Left lung (tissue), 10 donors: ENCODE results near the gene GJC2. TPM values are rescaled to one million over a fixed set of nuclear protein-coding genes. Genes with fewer than 3 reads are reported as not detected.

Source experiments
- ATAC-seq: fragments of 200-7000 bp; cut with Tn5 transposase; one replicate; pipeline ENCODE4 v1.9.1; 2020; ENCODE audit warnings: moderate library complexity
- DNase-seq, 4 donors: peaks; one replicate each; pipeline ENCODE4 v3.0.0-alpha.2; 2013 to 2020
- H3K27ac ChIP-seq, 2 donors: fragments of 200-600 bp; sonication (generic) in 1 of 2; one replicate each; pipeline versions ENCODE4 v1.5.0 to v1.8.0; 2020 to 2021
- H3K27me3 ChIP-seq, 2 donors: fragments of 200-600 bp; sonication (generic) in 1 of 2; one replicate each; pipeline versions ENCODE4 v1.5.0 to v1.8.0; 2020 to 2021
- H3K36me3 ChIP-seq, 2 donors: fragments of 200-600 bp; sonication (generic) in 1 of 2; one replicate each; pipeline versions ENCODE4 v1.5.0 to v1.8.0; 2020 to 2021
- H3K4me1 ChIP-seq, 2 donors: fragments of 200-600 bp; one replicate each; pipeline ENCODE4 v1.8.0; 2021
- H3K4me3 ChIP-seq, 2 donors: fragments of 200-600 bp; sonication (generic) in 1 of 2; one replicate each; pipeline versions ENCODE4 v1.5.0 to v1.8.0; 2020 to 2021; ENCODE audit warnings: mild to moderate bottlenecking in 1 of 2
- H3K9me3 ChIP-seq, 2 donors: fragments of 200-600 bp; sonication (generic) in 1 of 2; one replicate each; pipeline versions ENCODE4 v1.5.0 to v1.8.0; 2020 to 2021
- intact Hi-C, 2 donors: fragments of 100-400 bp; cut with DNase I; formaldehyde crosslinking; loops; one replicate each; pipeline versions ENCODE4 v1.11.2 to v1.14.2; 2022
- polyA plus RNA-seq, 6 donors: library from polyadenylated mRNA; unstranded; fragments of 120-200 nt; gene quantifications; one replicate each; pipeline ENCODE4 v1.2.1, GENCODE V29; 2013; ENCODE audit not compliant: insufficient read length in 6 of 6
- total RNA-seq, 2 donors: library from RNA; stranded (reverse); fragmentation: NEBNext Ultra II Directional; extraction: Animal tissue kit (Norgen Biotek cat#: 25700); gene quantifications; one replicate each; pipeline ENCODE4 v1.2.1, GENCODE V29; 2021
- TF ChIP-seq, protein P1 (sequence below), 2 donors: fragments of 200-600 bp; sonication (generic) in 1 of 2; IDR thresholded peaks; one replicate each; pipeline versions ENCODE4 v1.5.0 to v1.8.0; 2021; ENCODE audit warnings: antibody characterized with exemption in 2 of 2
- donor health status: DM: no; HTN: yes; CAD: no.
- donor health status: DM: no; HTN: no; CAD: no.

The GJC2 gene
- total and polyA plus RNA-seq, 8 donors, result 2.3 to 4.9 (median 3.1) TPM

DNA sequence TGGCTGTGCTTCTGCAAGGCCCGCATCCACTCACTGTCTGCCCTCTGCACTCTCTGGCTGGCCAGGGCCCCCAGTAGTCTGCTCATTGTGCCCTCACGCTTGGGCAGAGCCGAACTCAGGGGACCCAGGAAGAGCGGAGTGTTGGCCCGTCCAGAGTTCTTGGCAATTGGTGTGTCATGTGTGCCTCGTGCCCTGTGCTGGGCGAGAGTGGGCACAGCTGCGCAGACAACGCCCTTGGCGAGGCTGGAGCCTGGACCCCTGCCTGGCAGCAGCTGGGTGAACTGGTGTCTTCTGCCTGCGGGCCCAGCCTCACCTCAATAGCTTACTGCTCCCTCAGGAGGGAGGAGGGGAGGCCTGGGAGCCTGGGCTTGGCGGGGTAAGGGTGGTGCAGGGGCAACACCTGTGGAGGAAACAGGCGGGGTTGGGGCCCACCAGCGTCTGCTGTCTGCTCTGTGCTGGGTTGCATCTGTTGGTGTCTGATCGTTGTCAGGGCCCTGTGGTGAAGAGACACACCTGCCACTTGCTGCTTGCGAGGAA, 7.5 kb upstream of the GJC2 start:
- Histone ChIP-seq H3K27me3 (no peaks in the 10 kb centered on the region), H3K4me3 (peak overlapping the region in 1 of 2 donors; percentile 98), H3K36me3 (peaks cover 0 to 42% of the 10 kb centered on the region in 2 donors), H3K4me1 (peaks cover 22 to 61% of the 10 kb centered on the region in 2 donors), H3K9me3 (no peaks in the 10 kb centered on the region), H3K27ac (peak overlapping the region in 1 of 2 donors; percentile 51)
- TF ChIP-seq, protein P1, sequence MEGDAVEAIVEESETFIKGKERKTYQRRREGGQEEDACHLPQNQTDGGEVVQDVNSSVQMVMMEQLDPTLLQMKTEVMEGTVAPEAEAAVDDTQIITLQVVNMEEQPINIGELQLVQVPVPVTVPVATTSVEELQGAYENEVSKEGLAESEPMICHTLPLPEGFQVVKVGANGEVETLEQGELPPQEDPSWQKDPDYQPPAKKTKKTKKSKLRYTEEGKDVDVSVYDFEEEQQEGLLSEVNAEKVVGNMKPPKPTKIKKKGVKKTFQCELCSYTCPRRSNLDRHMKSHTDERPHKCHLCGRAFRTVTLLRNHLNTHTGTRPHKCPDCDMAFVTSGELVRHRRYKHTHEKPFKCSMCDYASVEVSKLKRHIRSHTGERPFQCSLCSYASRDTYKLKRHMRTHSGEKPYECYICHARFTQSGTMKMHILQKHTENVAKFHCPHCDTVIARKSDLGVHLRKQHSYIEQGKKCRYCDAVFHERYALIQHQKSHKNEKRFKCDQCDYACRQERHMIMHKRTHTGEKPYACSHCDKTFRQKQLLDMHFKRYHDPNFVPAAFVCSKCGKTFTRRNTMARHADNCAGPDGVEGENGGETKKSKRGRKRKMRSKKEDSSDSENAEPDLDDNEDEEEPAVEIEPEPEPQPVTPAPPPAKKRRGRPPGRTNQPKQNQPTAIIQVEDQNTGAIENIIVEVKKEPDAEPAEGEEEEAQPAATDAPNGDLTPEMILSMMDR (IDR thresholded peaks at IDR 0.05), result no peak
- DNase-seq (peak in 1 of 4 donors; percentile 73), ATAC-seq (no peak)
- intact Hi-C loops, result no loop called here

DNA sequence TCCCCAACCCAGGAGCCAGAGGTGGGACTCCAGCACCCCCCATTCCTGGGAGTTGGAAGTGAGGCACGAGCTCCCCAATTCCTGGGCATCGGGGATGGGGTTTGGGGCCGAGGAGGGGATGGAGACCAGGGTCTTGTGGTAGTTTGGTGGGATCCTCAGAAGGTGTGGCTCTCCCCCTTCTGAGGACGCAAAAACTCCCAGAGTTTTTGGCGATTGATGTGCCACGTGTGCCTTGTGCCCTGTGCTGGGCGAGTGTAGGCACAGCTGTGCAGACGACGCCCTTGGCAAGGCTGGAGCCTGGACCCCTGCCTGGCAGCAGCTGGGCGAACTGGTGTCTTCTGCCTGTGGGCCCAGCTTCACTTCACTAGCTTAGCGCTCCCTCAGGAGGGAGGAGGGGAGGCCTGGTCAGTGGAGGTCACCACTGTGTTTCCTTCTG, 7.0 kb upstream of the GJC2 start:
- Histone ChIP-seq H3K9me3 (no peaks in the 10 kb centered on the region), H3K36me3 (peaks cover 0 to 47% of the 10 kb centered on the region in 2 donors), H3K4me1 (peaks cover 22 to 66% of the 10 kb centered on the region in 2 donors), H3K27ac (peak overlapping the region in 1 of 2 donors; percentile 51), H3K4me3 (peak overlapping the region in 1 of 2 donors; percentile 98), H3K27me3 (no peaks in the 10 kb centered on the region)
- intact Hi-C loops, result no loop called here
- TF ChIP-seq, protein P1 (IDR thresholded peaks at IDR 0.05), result no peak
- ATAC-seq (no peak), DNase-seq (no peak)

DNA sequence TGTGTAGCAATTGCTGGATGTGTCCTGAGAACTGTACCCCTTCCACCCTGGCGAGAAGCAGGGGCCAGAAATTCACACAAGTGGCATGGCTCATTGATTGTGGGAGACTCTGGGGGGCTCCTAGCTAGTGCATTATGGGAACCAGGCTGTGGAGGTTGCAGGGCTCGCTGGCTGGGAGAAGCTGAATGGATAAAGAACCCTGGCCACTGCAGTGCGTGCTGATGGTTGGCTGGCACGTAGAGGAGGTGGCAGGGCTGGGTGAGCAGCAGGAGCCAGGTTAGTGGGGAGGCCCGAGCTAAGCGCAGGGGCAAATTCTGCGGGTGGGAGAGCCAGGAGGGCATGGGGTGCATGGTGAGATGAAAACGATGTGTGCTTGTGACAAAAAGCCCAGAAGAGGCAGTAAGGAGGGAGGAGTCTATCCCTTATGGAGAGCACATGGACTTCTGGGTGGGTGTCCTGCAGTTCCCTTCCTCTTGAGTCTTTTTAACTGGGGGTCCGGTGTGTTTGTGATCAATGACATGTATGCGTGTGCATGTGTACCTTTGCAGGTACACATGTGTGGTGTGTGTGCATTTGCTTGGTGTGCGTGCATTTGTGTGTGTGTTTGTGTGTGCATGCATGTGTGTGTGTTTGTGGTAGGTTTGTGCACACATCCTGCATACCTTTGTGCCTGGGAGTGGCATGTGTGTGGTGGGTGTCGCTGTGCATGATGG, 6.1 kb upstream of the GJC2 start:
- intact Hi-C loops, result no loop called here
- peaks cover 0 to 56% of the 10 kb centered on the region in 2 donors for H3K36me3 ChIP-seq
- peak in 1 of 4 donors; percentile 39 for DNase-seq
- TF ChIP-seq, protein P1 (IDR thresholded peaks at IDR 0.05), result no peak
- no peak overlapping the region for H3K4me3 ChIP-seq
- H3K27ac ChIP-seq, result no peak overlapping the region
- no peaks in the 10 kb centered on the region for H3K27me3 ChIP-seq
- H3K4me1 ChIP-seq, result peaks cover 22 to 75% of the 10 kb centered on the region in 2 donors
- no peak for ATAC-seq
- H3K9me3 ChIP-seq, result no peaks in the 10 kb centered on the region

DNA sequence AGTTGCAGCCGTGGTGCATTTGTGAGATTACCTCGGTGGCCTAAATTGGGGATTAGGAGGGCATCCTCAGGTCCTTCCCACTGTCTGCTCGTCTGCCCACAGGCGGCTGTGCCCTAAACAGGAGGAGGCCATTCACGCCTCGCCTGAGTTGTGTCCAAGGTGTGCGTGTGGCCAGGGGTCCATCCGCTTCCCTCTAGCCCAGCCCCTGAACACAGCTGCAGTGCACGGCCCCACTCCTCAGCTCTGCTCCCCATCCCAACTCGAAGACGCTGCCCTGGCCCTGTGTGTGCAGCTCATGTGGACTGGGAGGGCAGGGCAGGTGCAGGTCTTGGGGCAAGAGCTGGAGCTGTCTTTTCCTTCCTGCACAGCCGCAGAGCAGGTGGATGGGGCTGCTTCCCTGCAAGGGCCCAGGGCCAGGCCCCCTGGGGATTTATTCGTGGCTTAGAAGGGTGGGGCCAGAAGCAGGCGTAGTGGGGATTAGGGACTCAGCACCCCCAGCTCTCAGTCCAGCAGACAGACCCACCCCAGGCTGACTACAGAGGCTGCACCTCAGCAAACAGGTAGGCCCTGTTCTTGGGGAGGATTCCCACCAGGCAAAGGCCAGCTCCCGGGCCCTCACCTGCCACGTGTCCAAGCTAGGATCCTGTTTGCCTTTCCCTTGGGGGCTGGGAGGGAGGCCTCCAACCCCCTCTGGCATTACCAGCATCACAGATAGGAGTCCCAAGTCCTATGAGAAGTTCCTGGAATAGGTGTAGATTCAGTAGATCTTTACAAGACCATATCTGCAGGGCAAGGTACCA, 5.3 kb upstream of the GJC2 start:
- no peak overlapping the region for H3K4me3 ChIP-seq
- intact Hi-C loops, result no loop called here
- ATAC-seq (no peak), DNase-seq (peak in 1 of 4 donors; percentile 51)
- H3K9me3 ChIP-seq, result no peaks in the 10 kb centered on the region
- peaks cover 0 to 63% of the 10 kb centered on the region in 2 donors for H3K36me3 ChIP-seq
- peak overlapping the region in 1 of 2 donors; percentile 3 for H3K27ac ChIP-seq
- TF ChIP-seq, protein P1 (IDR thresholded peaks at IDR 0.05), result no peak
- no peaks in the 10 kb centered on the region for H3K27me3 ChIP-seq
- peaks cover 28 to 79% of the 10 kb centered on the region in 2 donors for H3K4me1 ChIP-seq

DNA sequence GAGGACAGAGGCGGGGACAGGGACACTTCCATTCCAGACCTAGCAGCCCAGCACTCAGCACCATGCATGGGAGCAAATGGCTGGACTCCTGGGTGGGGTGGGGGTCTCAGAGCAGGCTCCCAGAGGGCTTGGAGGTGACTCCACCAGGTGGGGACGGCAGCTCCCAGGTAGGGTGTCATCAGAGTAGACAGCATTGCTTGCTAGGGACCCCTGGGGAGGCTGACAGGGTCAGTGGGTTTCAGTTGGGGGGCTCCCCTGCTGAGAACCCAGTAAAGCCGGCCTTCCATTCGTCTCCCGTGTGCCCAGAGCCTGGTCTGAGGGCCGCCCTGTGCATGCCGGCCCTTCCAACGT, 4.8 kb upstream of the GJC2 start:
- intact Hi-C loops, result no loop called here
- H3K27me3 ChIP-seq, result no peaks in the 10 kb centered on the region
- H3K4me3 ChIP-seq, result no peak overlapping the region
- H3K27ac ChIP-seq, result peak overlapping the region in 1 of 2 donors; percentile 3
- H3K36me3 ChIP-seq, result peaks cover 0 to 69% of the 10 kb centered on the region in 2 donors
- no peaks in the 10 kb centered on the region for H3K9me3 ChIP-seq
- TF ChIP-seq, protein P1 (IDR thresholded peaks at IDR 0.05), result no peak
- DNase-seq (no peak), ATAC-seq (no peak)
- H3K4me1 ChIP-seq, result peaks cover 28 to 82% of the 10 kb centered on the region in 2 donors
